Measurements from ENCODE around the gene N4BP2.
"Not testable (repeated sequence)": the region's sequence is repeated elsewhere in the genome, so short reads cannot be mapped to it uniquely, and the experiment has no call there.

Gene N4BP2

GRCh38 chr4:40093400-40093799 lies 36.8 kb downstream of the N4BP2 start:
- not testable (repeated sequence) for DNase-seq

- DNase-seq: no peak
Measured at GRCh38 chr4:40099010-40099409, 42.4 kb downstream of the N4BP2 start.

- not testable (repeated sequence) for DNase-seq
Measured at GRCh38 chr4:40107150-40107549, 50.5 kb downstream of the N4BP2 start.

- no peak for DNase-seq
Measured at GRCh38 chr4:40112027-40112792, 55.6 kb downstream of the N4BP2 start.

- DNase-seq: no peak
Measured at GRCh38 chr4:40114206-40114605, 57.6 kb downstream of the N4BP2 start.

- no peak for DNase-seq
Measured at GRCh38 chr4:40118861-40119260, 62.2 kb downstream of the N4BP2 start.

GRCh38 chr4:40119344-40119743 lies 62.7 kb downstream of the N4BP2 start:
- DNase-seq: no peak

GRCh38 chr4:40121515-40121914 lies 64.9 kb downstream of the N4BP2 start:
- no peak for DNase-seq

- DNase-seq: no peak
Measured at GRCh38 chr4:40122941-40123340, 66.3 kb downstream of the N4BP2 start.

GRCh38 chr4:40124690-40125089 lies 68.0 kb downstream of the N4BP2 start:
- no peak for DNase-seq

- no peak for DNase-seq
Measured at GRCh38 chr4:40130401-40131036, 73.9 kb downstream of the N4BP2 start.

- no peak for DNase-seq
Measured at GRCh38 chr4:40132816-40133215, 76.2 kb downstream of the N4BP2 start.

GRCh38 chr4:40134206-40134917 lies 77.7 kb downstream of the N4BP2 start:
- no peak for DNase-seq

- not testable (repeated sequence) for DNase-seq
Measured at GRCh38 chr4:40136202-40136601, 79.6 kb downstream of the N4BP2 start.

GRCh38 chr4:40140196-40140595 lies 83.5 kb downstream of the N4BP2 start:
- DNase-seq: no peak

- not testable (repeated sequence) for DNase-seq
Measured at GRCh38 chr4:40140597-40140996, 83.9 kb downstream of the N4BP2 start.

GRCh38 chr4:40143926-40144508 lies 87.4 kb downstream of the N4BP2 start:
- no peak for DNase-seq

GRCh38 chr4:40144716-40145115 lies 88.1 kb downstream of the N4BP2 start:
- no peak for DNase-seq

GRCh38 chr4:40147490-40147889 lies 90.8 kb downstream of the N4BP2 start:
- not testable (repeated sequence) for DNase-seq

GRCh38 chr4:40149960-40150385 lies 93.3 kb downstream of the N4BP2 start:
- DNase-seq: peak; percentile 59

GRCh38 chr4:40150932-40151331 lies 94.3 kb downstream of the N4BP2 start:
- no peak for DNase-seq

- DNase-seq: no peak
Measured at GRCh38 chr4:40152637-40153036, 96.0 kb downstream of the N4BP2 start.

GRCh38 chr4:40157436-40157835 lies 100.8 kb downstream of the N4BP2 start:
- DNase-seq: no peak

Data from NCI-H2029 treated with DMSO at 0.1 percent for 48 hours (cell line).